ENCODE results near the gene HMOX2.

The HMOX2 gene

GRCh38 chr16:4544473-4544872 is 68.3 kb downstream of the HMOX2 start:
- TF ChIP-seq TARDBP (IDR thresholded peaks at IDR 0.05) (no peak), SP1 (IDR thresholded peaks at IDR 0.05) (no peak), ARNT (IDR thresholded peaks at IDR 0.05) (no peak), SUZ12 (IDR thresholded peaks at IDR 0.05) (no peak), FOXM1 (IDR thresholded peaks at IDR 0.05; ENCODE audit: borderline replicate concordance) (no peak), LEF1 (IDR thresholded peaks at IDR 0.05; ENCODE audit: borderline replicate concordance) (no peak), NFRKB (IDR thresholded peaks at IDR 0.05) (no peak), FOXK2 (IDR thresholded peaks at IDR 0.05) (no peak), FOXA1 (IDR thresholded peaks at IDR 0.05) (no peak), ELF4 (IDR thresholded peaks at IDR 0.05) (no peak), ZNF384 (IDR thresholded peaks at IDR 0.05) (no peak), L3MBTL2 (conservative IDR thresholded peaks at IDR 0.05) (no peak), HDGF (IDR thresholded peaks at IDR 0.05; ENCODE audit: borderline replicate concordance) (no peak), CTBP1 (IDR thresholded peaks at IDR 0.05; ENCODE audit: borderline replicate concordance) (no peak)
- ChIA-PET POLR2A (no interaction called here), CTCF (interaction anchor here (0.6 to 1.6 kb wide), 2 partner anchors 26 to 80 kb away, joined by 3 to 7 read pairs; partner anchors contain the start of gene MGRN1)
- DNase-seq (ENCODE audit: extremely low spot score), result no peak

- ChIA-PET POLR2A (interaction anchor here (1.1 kb wide), 1 partner anchor 9 kb away, joined by 3 read pairs; no protein-coding TSS in a partner anchor), CTCF (interaction anchor here (0.5 to 1.6 kb wide), 7 partner anchors 9 to 70 kb away, joined by 3 to 15 read pairs (median 4); partner anchors contain the start of gene CDIP1)
- TF ChIP-seq FOXA1 (IDR thresholded peaks at IDR 0.05) (no peak), TARDBP (IDR thresholded peaks at IDR 0.05) (no peak), PKNOX1 (IDR thresholded peaks at IDR 0.05) (no peak), FOXM1 (IDR thresholded peaks at IDR 0.05; ENCODE audit: borderline replicate concordance) (no peak), NFRKB (IDR thresholded peaks at IDR 0.05) (no peak), BHLHE40 (IDR thresholded peaks at IDR 0.05; ENCODE audit: borderline replicate concordance) (no peak), LEF1 (IDR thresholded peaks at IDR 0.05; ENCODE audit: borderline replicate concordance) (no peak), ZNF384 (IDR thresholded peaks at IDR 0.05) (no peak), CTBP1 (IDR thresholded peaks at IDR 0.05; ENCODE audit: borderline replicate concordance) (no peak), ELF4 (IDR thresholded peaks at IDR 0.05) (no peak), SUZ12 (IDR thresholded peaks at IDR 0.05) (no peak), SP1 (IDR thresholded peaks at IDR 0.05) (no peak), ARNT (IDR thresholded peaks at IDR 0.05) (no peak)
- DNase-seq (ENCODE audit: extremely low spot score), result no peak
These were observed 71.9 kb downstream of the HMOX2 start for GRCh38 chr16:4548124-4548523.

GRCh38 chr16:4550591-4550990 is 74.4 kb downstream of the HMOX2 start:
- DNase-seq (ENCODE audit: extremely low spot score), result no peak
- TF ChIP-seq LEF1 (IDR thresholded peaks at IDR 0.05; ENCODE audit: borderline replicate concordance) (no peak), PKNOX1 (IDR thresholded peaks at IDR 0.05) (no peak), HDGF (IDR thresholded peaks at IDR 0.05; ENCODE audit: borderline replicate concordance) (no peak), BHLHE40 (IDR thresholded peaks at IDR 0.05; ENCODE audit: borderline replicate concordance) (no peak), CTBP1 (IDR thresholded peaks at IDR 0.05; ENCODE audit: borderline replicate concordance) (no peak), SUZ12 (IDR thresholded peaks at IDR 0.05) (no peak), ARNT (IDR thresholded peaks at IDR 0.05) (no peak), ZNF384 (IDR thresholded peaks at IDR 0.05) (no peak), TARDBP (IDR thresholded peaks at IDR 0.05) (no peak), L3MBTL2 (conservative IDR thresholded peaks at IDR 0.05) (no peak), NFRKB (IDR thresholded peaks at IDR 0.05) (no peak), FOXM1 (IDR thresholded peaks at IDR 0.05; ENCODE audit: borderline replicate concordance) (no peak), SP1 (IDR thresholded peaks at IDR 0.05) (no peak), ELF4 (IDR thresholded peaks at IDR 0.05) (no peak)
- CTCF ChIA-PET, result no interaction called here
- POLR2A ChIA-PET, result interaction anchor here (1.1 kb wide), 1 partner anchor 12 kb away, joined by 3 read pairs; the partner anchor contains the start of gene CDIP1

- ChIA-PET POLR2A (no interaction called here), CTCF (no interaction called here)
- TF ChIP-seq NFRKB (IDR thresholded peaks at IDR 0.05) (no peak), FOXK2 (IDR thresholded peaks at IDR 0.05) (no peak), SUZ12 (IDR thresholded peaks at IDR 0.05) (no peak), FOXM1 (IDR thresholded peaks at IDR 0.05; ENCODE audit: borderline replicate concordance) (no peak), PKNOX1 (IDR thresholded peaks at IDR 0.05) (no peak), FOXA1 (IDR thresholded peaks at IDR 0.05) (no peak), L3MBTL2 (conservative IDR thresholded peaks at IDR 0.05) (no peak), LEF1 (IDR thresholded peaks at IDR 0.05; ENCODE audit: borderline replicate concordance) (no peak), ZNF384 (IDR thresholded peaks at IDR 0.05) (no peak), BHLHE40 (IDR thresholded peaks at IDR 0.05; ENCODE audit: borderline replicate concordance) (no peak)
- DNase-seq (ENCODE audit: extremely low spot score), result no peak
These were observed 76.3 kb downstream of the HMOX2 start for GRCh38 chr16:4552541-4552940.

GRCh38 chr16:4556112-4556511 is 79.9 kb downstream of the HMOX2 start, which contains the start of gene C16orf96:
Gene C16orf96, plus strand, starts transcription at chr16:4556340. Its CDS starts 150 bp downstream, at chr16:4556490.
- ChIA-PET CTCF (interaction anchor here (0.6 kb wide), 1 partner anchor 29 kb away, joined by 3 read pairs; no protein-coding TSS in a partner anchor), POLR2A (interaction anchor here (0.9 kb wide), 1 partner anchor 17 kb away, joined by 3 read pairs; the partner anchor contains the start of gene CDIP1)
- DNase-seq (ENCODE audit: extremely low spot score), result no peak
- TF ChIP-seq TARDBP (IDR thresholded peaks at IDR 0.05) (no peak), ZNF384 (IDR thresholded peaks at IDR 0.05) (no peak), HDGF (IDR thresholded peaks at IDR 0.05; ENCODE audit: borderline replicate concordance) (no peak), L3MBTL2 (conservative IDR thresholded peaks at IDR 0.05) (no peak), NFRKB (IDR thresholded peaks at IDR 0.05) (no peak), PKNOX1 (IDR thresholded peaks at IDR 0.05) (no peak), SUZ12 (IDR thresholded peaks at IDR 0.05) (no peak), LEF1 (IDR thresholded peaks at IDR 0.05; ENCODE audit: borderline replicate concordance) (no peak), BHLHE40 (IDR thresholded peaks at IDR 0.05; ENCODE audit: borderline replicate concordance) (no peak), SP1 (IDR thresholded peaks at IDR 0.05) (no peak), FOXK2 (IDR thresholded peaks at IDR 0.05) (no peak), FOXA1 (IDR thresholded peaks at IDR 0.05) (no peak), ELF4 (IDR thresholded peaks at IDR 0.05) (no peak), ARNT (IDR thresholded peaks at IDR 0.05) (no peak), CTBP1 (IDR thresholded peaks at IDR 0.05; ENCODE audit: borderline replicate concordance) (no peak), FOXM1 (IDR thresholded peaks at IDR 0.05; ENCODE audit: borderline replicate concordance) (no peak)
